SU-DHL-6 (cell line): ENCODE measurements around the gene MAIP1.

Experiments
- CTCF ChIP-seq: fragments of 200-600 bp; sonication (generic); IDR thresholded peaks from one replicate; pipeline ENCODE4 v1.5.1; 2017; ENCODE audit warnings: antibody characterized with exemption, mild to moderate bottlenecking, low read length, moderate library complexity; ENCODE audit not compliant: insufficient read depth, poor library complexity, severe bottlenecking
- EZH2phosphoT487 ChIP-seq: fragments of 200-600 bp; sonication (generic), shearing (Covaris generic); conservative IDR thresholded peaks from 2 replicates; pipeline ENCODE4 v1.6.1; 2018; ENCODE audit warnings: mild to moderate bottlenecking, antibody characterized with exemption, low read length, moderate library complexity, mixed read lengths

- no peak for TF ChIP-seq CTCF
- no peak for TF ChIP-seq EZH2phosphoT487
These were observed 12.7 kb downstream of the MAIP1 start for GRCh38 chr2:199968126-199968525.
